Stimulated activated CD4-positive, alpha-beta T cell treated with anti-CD3 and anti-CD28 coated beads, Interleukin-1b, Interleukin-23, amount 100 ng/mL, for 24 hours (primary cell): Measurements from ENCODE around the gene BRAT1.

ENCODE experiments used
- DNase-seq, 4 experiments: peaks; one replicate each; pipeline ENCODE4 v3.0.0-alpha.2; 2020; ENCODE audit warnings: low read depth in 4 of 4, low spot score in 1 of 4

Gene BRAT1

DNA sequence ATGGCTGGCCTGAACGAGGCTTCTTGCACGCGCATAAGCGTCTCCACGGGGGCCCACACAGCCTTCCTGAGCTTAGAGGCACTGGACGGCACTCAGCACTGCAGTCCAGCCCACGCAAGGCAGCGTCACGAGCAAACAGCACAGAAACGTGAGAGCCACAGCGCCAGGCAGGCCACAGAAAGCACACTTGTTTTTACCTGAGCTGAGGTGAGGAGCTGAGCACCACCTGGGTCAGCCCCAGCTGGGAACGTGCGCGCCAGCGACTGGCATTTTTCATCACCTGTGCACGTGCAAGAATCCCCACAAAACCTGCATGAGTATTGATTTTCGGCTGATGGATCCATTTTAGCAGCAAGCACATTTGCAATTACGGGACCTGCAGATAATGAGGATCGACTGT lies 30.1 kb upstream of the BRAT1 start:
- DNase-seq: no peak

- no peak for DNase-seq
Observed at GRCh38 chr7:2583798-2584580, 28.7 kb upstream of the BRAT1 start.

GRCh38 chr7:2582006-2582735 lies 26.8 kb upstream of the BRAT1 start:
- no peak for DNase-seq

DNA sequence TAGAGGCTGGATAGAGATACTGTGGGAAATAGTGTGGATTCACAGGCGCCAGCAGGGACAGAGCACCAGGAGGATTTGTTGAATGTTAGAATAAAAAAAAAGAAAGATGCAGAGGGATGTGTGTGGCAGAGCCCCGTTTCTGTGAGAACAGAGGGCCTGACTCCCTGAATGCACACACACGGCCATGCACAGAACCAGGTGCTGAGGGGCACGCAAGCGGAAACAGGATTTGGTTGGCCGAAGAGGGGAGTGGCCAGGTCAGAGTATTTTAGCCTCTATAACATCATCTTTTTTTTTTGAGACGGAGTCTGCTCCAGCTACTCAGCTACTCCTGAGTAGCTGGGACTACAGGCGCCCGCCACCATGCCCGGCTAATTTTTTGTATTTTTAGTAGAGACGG lies 25.3 kb upstream of the BRAT1 start:
- no peak for DNase-seq

DNA sequence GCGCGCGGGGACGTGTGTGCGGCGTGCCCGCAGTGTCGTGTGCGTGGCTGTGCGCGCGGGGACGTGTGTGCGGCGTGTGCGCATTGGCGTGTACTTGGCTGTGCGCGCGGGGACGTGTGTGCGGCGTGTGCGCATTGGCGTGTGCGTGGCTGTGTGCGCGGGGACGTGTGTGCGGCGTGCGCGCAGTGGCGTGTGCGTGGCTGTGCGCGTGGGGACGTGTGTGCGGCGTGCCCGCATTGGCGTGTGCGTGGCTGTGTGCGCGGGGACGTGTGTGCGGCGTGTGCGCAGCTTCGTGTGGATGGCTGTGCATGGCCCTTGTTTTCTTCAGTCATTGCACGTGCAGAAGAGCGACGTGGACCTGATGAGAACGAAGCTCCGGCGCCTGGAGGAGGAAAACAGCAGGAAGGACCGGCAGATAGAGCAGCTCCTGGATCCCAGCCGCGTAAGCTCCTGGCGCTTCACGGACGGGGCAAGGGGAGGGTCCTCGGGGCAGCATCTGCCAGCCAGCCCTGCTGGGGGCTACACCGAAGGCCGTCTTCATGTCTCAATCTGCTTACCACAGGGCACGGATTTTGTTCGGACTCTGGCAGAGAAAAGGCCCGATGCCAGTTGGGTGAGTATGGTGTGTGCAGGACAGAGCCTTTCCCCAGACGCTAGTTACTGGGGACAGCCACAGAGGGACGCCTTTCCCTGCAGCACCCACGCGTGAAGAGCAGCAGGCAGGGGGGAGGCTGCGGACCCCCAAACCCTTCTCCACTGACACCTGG lies 22.8 kb upstream of the BRAT1 start:
- DNase-seq: no peak

- DNase-seq: no peak
Observed at GRCh38 chr7:2576742-2577491, 21.6 kb upstream of the BRAT1 start.

DNA sequence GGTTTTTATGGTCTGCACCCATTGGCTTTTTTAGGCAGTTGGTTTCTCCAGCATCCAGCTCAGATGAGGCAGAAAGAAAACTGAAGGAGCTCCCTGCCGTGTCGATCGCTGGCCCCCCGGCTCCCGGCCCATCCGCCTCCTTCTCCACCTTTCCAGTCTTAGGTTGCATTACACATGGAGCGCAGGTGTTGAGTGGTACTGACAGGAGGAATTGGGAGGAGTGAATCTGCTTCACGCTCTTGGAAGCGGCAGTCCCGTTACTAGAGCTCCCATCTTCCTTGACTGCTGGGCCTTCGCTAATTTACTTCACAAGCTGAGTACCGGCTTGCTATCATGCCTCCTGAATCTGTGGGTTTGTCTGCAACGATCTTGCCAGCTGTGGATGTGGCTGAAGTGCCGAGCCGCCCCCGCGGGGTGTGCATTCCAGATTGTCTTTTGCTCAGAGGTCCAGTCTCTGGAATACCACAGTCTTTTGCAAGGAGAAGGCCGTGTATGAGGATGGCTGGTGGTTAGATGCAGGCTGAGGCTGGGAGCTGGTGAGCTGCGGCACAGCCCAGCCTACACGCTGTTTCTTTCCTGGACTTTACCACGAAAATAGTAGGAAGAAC lies 20.5 kb upstream of the BRAT1 start:
- no peak for DNase-seq

- no peak for DNase-seq
Observed at GRCh38 chr7:2575046-2575732, 19.9 kb upstream of the BRAT1 start.

- DNase-seq: no peak
Observed at GRCh38 chr7:2573761-2574160, 18.4 kb upstream of the BRAT1 start.

- DNase-seq: no peak
Observed at GRCh38 chr7:2572101-2572842, 16.9 kb upstream of the BRAT1 start.

GRCh38 chr7:2571409-2571808 lies 16.1 kb upstream of the BRAT1 start:
- no peak for DNase-seq

DNA sequence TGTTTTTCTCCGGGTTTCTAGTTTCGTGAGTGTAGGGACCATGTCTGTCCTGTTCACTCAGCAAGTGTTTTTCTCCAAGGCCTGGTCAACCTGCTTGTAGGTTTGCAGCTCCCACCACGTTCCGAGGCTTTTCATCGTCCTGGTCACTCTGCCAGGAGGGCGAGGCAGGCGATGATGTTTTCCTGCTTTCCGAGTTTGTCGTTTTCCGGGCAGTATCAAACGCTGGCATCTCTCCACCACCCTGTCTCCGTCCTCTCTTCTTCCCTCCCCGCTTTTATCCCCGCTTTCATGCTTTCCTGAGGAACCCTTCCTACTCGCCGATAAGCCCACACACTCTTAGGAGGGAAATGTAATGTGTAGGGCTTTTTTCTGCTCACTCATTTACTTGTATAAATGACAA lies 14.7 kb upstream of the BRAT1 start:
- DNase-seq: no peak

- no peak for DNase-seq
Observed at GRCh38 chr7:2569421-2569820, 14.1 kb upstream of the BRAT1 start.

DNA sequence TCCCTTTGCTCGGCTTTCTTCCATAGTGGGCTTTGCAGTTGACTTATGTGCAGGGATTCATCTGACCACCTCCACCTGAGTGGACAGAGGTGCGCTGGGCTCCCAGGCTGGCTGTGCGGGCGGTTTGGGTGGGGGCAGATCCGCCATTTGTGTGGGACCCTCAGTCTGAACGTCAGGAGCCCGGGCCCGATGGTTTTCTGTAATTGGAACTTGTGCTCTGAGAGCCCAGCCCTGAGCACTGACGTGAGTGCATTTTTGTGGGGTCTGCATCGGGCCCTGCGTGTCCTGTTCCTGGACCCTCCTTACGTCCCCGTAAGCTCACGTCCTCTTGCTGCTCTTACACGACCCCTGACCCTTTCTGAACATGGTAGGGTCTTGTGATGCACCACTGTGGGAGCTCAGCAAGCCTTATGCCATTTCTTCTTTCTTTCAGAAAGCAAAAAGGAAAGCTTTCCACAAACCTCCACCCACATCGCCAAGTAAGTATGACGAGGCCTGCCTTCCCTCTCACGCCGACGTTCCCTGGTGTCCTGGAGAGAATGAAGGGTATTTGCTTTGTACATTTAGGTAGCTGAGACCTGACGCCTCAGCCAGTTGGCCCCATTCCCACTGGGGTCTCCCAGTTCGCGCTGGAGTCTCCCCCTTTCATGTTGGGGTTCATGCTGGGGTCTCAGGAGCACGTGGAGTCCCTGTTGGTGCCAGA lies 13.3 kb upstream of the BRAT1 start:
- no peak for DNase-seq

DNA sequence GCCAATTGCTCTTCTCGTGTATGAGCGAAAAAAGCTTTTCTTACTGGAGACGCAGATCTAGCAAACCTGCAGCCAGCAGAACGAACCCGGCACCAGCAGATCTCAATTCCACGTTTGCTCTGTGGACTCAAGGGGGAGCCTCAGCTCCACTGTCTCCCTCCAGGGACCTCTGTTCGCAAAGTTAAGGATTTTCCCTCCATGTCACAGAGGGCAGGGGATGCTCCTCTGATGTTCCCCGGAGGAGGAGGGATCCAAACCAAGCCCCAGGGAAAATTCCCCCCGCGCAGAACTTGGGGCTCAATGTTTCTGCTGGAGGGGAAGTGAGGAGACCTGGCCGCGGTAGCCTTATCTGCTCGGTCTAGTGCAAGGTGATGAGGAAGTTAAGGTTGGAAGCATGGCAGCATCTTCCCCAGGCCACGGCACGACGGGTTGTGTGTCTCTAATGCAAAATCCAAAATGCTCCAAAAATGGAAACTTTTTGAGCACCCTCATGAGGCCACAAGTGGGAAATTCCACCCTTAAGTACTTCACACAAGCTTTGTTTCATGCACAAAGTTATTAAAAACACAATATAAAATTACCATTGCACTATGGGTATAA lies 12.5 kb upstream of the BRAT1 start:
- no peak for DNase-seq

DNA sequence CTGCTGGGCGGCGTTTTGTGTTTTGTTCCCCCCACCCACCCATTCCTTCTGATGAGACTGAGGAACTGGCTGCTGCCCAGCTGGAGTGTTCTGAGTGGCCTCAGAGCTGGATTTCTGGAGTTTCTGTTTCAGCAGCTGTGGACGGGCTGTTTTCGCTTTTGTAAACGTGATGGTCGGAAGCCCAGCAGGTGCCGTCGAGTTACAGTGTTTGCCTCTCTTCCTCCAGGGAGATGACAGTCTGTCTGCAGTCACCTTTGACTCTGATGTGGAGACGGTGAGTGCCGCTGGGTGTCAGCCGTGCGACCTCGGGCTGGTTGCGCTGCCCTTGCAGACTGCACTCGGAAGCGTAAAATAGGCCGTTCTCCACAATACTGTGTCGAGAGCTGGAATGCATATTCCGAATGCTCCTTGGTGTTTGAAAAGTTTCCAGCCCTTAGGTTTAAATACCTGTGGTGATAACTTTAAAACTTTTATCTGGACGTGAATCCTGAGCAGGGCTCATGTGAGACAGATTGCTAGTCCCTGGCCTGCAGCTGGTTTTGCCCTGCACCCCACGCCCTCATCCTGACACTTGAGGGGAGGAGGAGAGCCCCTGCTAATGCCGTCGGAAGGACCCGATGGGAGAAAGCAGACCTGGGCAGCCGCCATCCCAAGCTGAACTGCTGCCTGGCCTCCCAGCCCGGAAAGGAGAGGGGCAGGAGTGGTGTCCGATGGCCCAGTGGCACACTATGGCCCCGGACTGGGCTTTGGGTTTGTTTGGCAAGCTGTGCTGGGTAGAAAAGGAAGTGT lies 11.8 kb upstream of the BRAT1 start:
- DNase-seq: no peak

GRCh38 chr7:2566348-2566889 lies 11.1 kb upstream of the BRAT1 start:
- DNase-seq: no peak
